ENCODE data around the gene ADAMTS18. TPM values are rescaled to one million over a fixed set of nuclear protein-coding genes. Genes with fewer than 3 reads are reported as not detected.
"Not testable (repeated sequence)": the region's sequence is repeated elsewhere in the genome, so short reads cannot be mapped to it uniquely, and the experiment has no call there.

ADAMTS18 gene
- total RNA-seq, 4 donors from 2014 or later, result 0.10 to 0.42 (median 0.16) TPM; not detected in 1

GRCh38 chr16:77295896-77296295 lies 138.9 kb downstream of the ADAMTS18 start:
- WGBS, result 73% methylated on average over 3 of the region's 3 CpGs
- H3K27ac ChIP-seq, result no peak overlapping the region
- no peaks in the 10 kb centered on the region for H3K9me3 ChIP-seq
- no peak for TF ChIP-seq CTCF (IDR thresholded peaks at IDR 0.05)
- no peak for TF ChIP-seq EP300 (IDR thresholded peaks at IDR 0.05)
- no peak for TF ChIP-seq POLR2A (IDR thresholded peaks at IDR 0.05)
- no peak for TF ChIP-seq POLR2AphosphoS5 (IDR thresholded peaks at IDR 0.05)
- DNase-seq (ENCODE audit: low spot score in 2 of 2), result no peak
- no peaks in the 10 kb centered on the region for H3K27me3 ChIP-seq
- no peaks in the 10 kb centered on the region for H3K36me3 ChIP-seq
- no peak overlapping the region for H3K4me3 ChIP-seq
- H3K4me1 ChIP-seq, result no peaks in the 10 kb centered on the region

GRCh38 chr16:77290451-77291115 lies 144.3 kb downstream of the ADAMTS18 start:
- Histone ChIP-seq H3K27me3 (no peaks in the 10 kb centered on the region), H3K36me3 (no peaks in the 10 kb centered on the region), H3K4me1 (no peaks in the 10 kb centered on the region), H3K27ac (no peak overlapping the region), H3K9me3 (no peaks in the 10 kb centered on the region), H3K4me3 (no peak overlapping the region)
- no peak for DNase-seq (ENCODE audit: low spot score in 2 of 2)
- TF ChIP-seq POLR2AphosphoS5 (IDR thresholded peaks at IDR 0.05) (no peak), EP300 (IDR thresholded peaks at IDR 0.05) (no peak)
- WGBS, result 74% methylated on average over 10 of the region's 10 CpGs

GRCh38 chr16:77289331-77289809 lies 145.5 kb downstream of the ADAMTS18 start:
- H3K9me3 ChIP-seq, result no peaks in the 10 kb centered on the region
- TF ChIP-seq CTCF (IDR thresholded peaks at IDR 0.05), result no peak
- no peak for TF ChIP-seq POLR2AphosphoS5 (IDR thresholded peaks at IDR 0.05)
- no peaks in the 10 kb centered on the region for H3K36me3 ChIP-seq
- WGBS, result 50% methylated on average over 2 of the region's 2 CpGs
- no peak overlapping the region for H3K27ac ChIP-seq
- no peak for DNase-seq (ENCODE audit: low spot score in 2 of 2)
- H3K4me1 ChIP-seq, result no peaks in the 10 kb centered on the region
- no peak overlapping the region for H3K4me3 ChIP-seq
- H3K27me3 ChIP-seq, result no peaks in the 10 kb centered on the region

- Histone ChIP-seq H3K27me3 (no peaks in the 10 kb centered on the region), H3K27ac (no peak overlapping the region), H3K9me3 (no peaks in the 10 kb centered on the region), H3K36me3 (no peaks in the 10 kb centered on the region), H3K4me3 (no peak overlapping the region), H3K4me1 (no peaks in the 10 kb centered on the region)
- no peak for DNase-seq (ENCODE audit: low spot score in 2 of 2)
- no peak for TF ChIP-seq EP300 (IDR thresholded peaks at IDR 0.05)
- 64% methylated on average over 3 of the region's 3 CpGs for WGBS
Observed at GRCh38 chr16:77288222-77288621, 146.6 kb downstream of the ADAMTS18 start.

- no peak for TF ChIP-seq POLR2AphosphoS5 (IDR thresholded peaks at IDR 0.05)
- no peak for TF ChIP-seq POLR2A (IDR thresholded peaks at IDR 0.05)
Observed at GRCh38 chr16:77285676-77286075, 149.2 kb downstream of the ADAMTS18 start.

GRCh38 chr16:77282345-77282744 lies 152.5 kb downstream of the ADAMTS18 start:
- H3K27ac ChIP-seq, result no peak overlapping the region
- TF ChIP-seq EP300 (IDR thresholded peaks at IDR 0.05) (no peak), CTCF (IDR thresholded peaks at IDR 0.05) (no peak), POLR2A (IDR thresholded peaks at IDR 0.05) (no peak), POLR2AphosphoS5 (IDR thresholded peaks at IDR 0.05) (no peak)
- H3K27me3 ChIP-seq, result no peaks in the 10 kb centered on the region
- H3K4me3 ChIP-seq, result no peak overlapping the region
- DNase-seq (ENCODE audit: low spot score in 2 of 2), result no peak
- WGBS, result 62% methylated on average over 2 of the region's 2 CpGs
- H3K4me1 ChIP-seq, result no peaks in the 10 kb centered on the region
- H3K36me3 ChIP-seq, result no peaks in the 10 kb centered on the region
- no peaks in the 10 kb centered on the region for H3K9me3 ChIP-seq

More at GRCh38 chr16:77285676-77286075, 149.2 kb downstream of the ADAMTS18 start:
- Histone ChIP-seq H3K9me3 (no peaks in the 10 kb centered on the region), H3K27me3 (no peaks in the 10 kb centered on the region), H3K4me1 (no peaks in the 10 kb centered on the region), H3K36me3 (no peaks in the 10 kb centered on the region), H3K4me3 (no peak overlapping the region), H3K27ac (no peak overlapping the region)
- 84% methylated on average over 5 of the region's 5 CpGs for WGBS
- no peak for DNase-seq (ENCODE audit: low spot score in 2 of 2)

- H3K4me1 ChIP-seq; H3K9me3 ChIP-seq; H3K27ac ChIP-seq; DNase-seq (ENCODE audit: low spot score in 2 of 2); H3K36me3 ChIP-seq; H3K27me3 ChIP-seq; H3K4me3 ChIP-seq: not testable (repeated sequence)
- 66% methylated on average over 6 of the region's 8 CpGs for WGBS
Observed at GRCh38 chr16:77279316-77279715, 155.5 kb downstream of the ADAMTS18 start.

All from suprapubic skin (tissue), 4 donors.